Endothelial cell of umbilical vein (primary cell): ENCODE results near the gene HK1. TPM values are rescaled to one million over a fixed set of nuclear protein-coding genes. Genes with fewer than 3 reads are reported as not detected.

ENCODE experiments used
- BruUV-seq: library from RNA; stranded (reverse); fragments of 400-500 nt; replicated peaks from 2 replicates; lab custom pipeline; 2021; lab: Mats Ljungman, UMichigan
- CTCF ChIA-PET: fragments of 300-600, 350-600 bp; sonication (Branson Sonifier 250); formaldehyde crosslinking; loops from one replicate; lab custom pipeline; 2021; ENCODE audit warnings: antibody characterized with exemption, inconsistent platforms; lab: Charles Lee
- POLR2A ChIA-PET: fragments of 300-600, 350-600 bp; sonication (Branson Sonifier 250); formaldehyde crosslinking; loops from one replicate; lab custom pipeline; 2021; ENCODE audit warnings: antibody characterized with exemption, inconsistent platforms; lab: Charles Lee
- DNase-seq: peaks from one replicate; pipeline ENCODE4 v3.0.0-alpha.2; 2011; ENCODE audit warnings: low read depth, low spot score
- FAIRE-seq: peaks from 2 replicates; lab custom pipeline; 2011; peaks lifted over from hg19 to GRCh38; lab: Jason Lieb, UNC
- H2AFZ ChIP-seq: 2 replicates; pipeline ENCODE4 v1.6.0; 2012; ENCODE audit warnings: low read depth, low read length, control low read depth, inconsistent platforms
- H3K27ac ChIP-seq: 2 replicates; pipeline ENCODE4 v1.5.1; 2011; ENCODE audit warnings: low read depth, mild to moderate bottlenecking, control low read depth, low read length, moderate library complexity; ENCODE audit not compliant: insufficient read depth
- H3K27me3 ChIP-seq, 2 experiments: 2 replicates each; pipeline versions ENCODE4 v1.6.0 to v1.6.1; 2011; ENCODE audit warnings: low read length in 2 of 2, mixed read lengths in 1 of 2; ENCODE audit not compliant: control insufficient read depth in 2 of 2, insufficient read depth in 2 of 2
- H3K36me3 ChIP-seq, 2 experiments: 2 replicates in 1 of 2; 3 replicates in 1 of 2; pipeline ENCODE4 v1.5.1; 2011; ENCODE audit warnings: low read length in 2 of 2, mild to moderate bottlenecking in 1 of 2, moderate library complexity in 1 of 2; ENCODE audit not compliant: control insufficient read depth in 2 of 2, insufficient read depth in 2 of 2; ENCODE audit errors: extremely low read depth in 1 of 2
- H3K4me1 ChIP-seq: 3 replicates; pipeline ENCODE4 v1.5.1; 2011; ENCODE audit warnings: mild to moderate bottlenecking, low read length; ENCODE audit not compliant: control insufficient read depth, insufficient read depth; ENCODE audit errors: extremely low read depth
- H3K4me2 ChIP-seq: 2 replicates; pipeline ENCODE4 v1.6.1; 2011; ENCODE audit warnings: low read length, control low read depth, mixed read lengths; ENCODE audit not compliant: insufficient read depth
- H3K4me3 ChIP-seq, 3 experiments: fragments of 200-600 bp in 1 of 3; sonication (generic), shearing (Covaris generic) in 1 of 3; replicated peaks in 1 of 3; 2 replicates each; pipeline ENCODE4 v1.5.1; 2011 to 2016; ENCODE audit warnings: control low read depth in 3 of 3, low read length in 3 of 3, mild to moderate bottlenecking in 2 of 3, inconsistent platforms in 1 of 3, low read depth in 1 of 3, moderate library complexity in 1 of 3; ENCODE audit not compliant: insufficient read depth in 1 of 3
- H3K79me2 ChIP-seq: 2 replicates; pipeline ENCODE4 v1.6.0; 2012; ENCODE audit warnings: low read length, inconsistent platforms; ENCODE audit not compliant: control insufficient read depth, insufficient read depth
- H3K9ac ChIP-seq: replicated peaks from 2 replicates; pipeline ENCODE3; 2011; ENCODE audit warnings: low read length, control low read depth; ENCODE audit not compliant: insufficient read depth; ENCODE audit errors: extremely low read depth
- H3K9me1 ChIP-seq: replicated peaks from 3 replicates; pipeline ENCODE4 v1.6.0; 2011; ENCODE audit warnings: mild to moderate bottlenecking, low read length; ENCODE audit not compliant: control insufficient read depth, insufficient read depth; ENCODE audit errors: extremely low read depth
- H3K9me3 ChIP-seq: replicated peaks from 2 replicates; pipeline ENCODE4 v1.5.1; 2012; ENCODE audit warnings: low read length, inconsistent platforms; ENCODE audit not compliant: control insufficient read depth, insufficient read depth
- H4K20me1 ChIP-seq: replicated peaks from 2 replicates; pipeline ENCODE3; 2011; ENCODE audit warnings: mild to moderate bottlenecking, low read length; ENCODE audit not compliant: control insufficient read depth, insufficient read depth; ENCODE audit errors: extremely low read depth
- EZH2 ChIP-seq: IDR thresholded peaks from 2 replicates; pipeline ENCODE4 v1.6.1; 2012; ENCODE audit warnings: borderline replicate concordance, low read depth, mild to moderate bottlenecking, moderate library complexity, low read length, inconsistent platforms; ENCODE audit not compliant: severe bottlenecking
- FOS ChIP-seq: IDR thresholded peaks from 2 replicates; pipeline ENCODE4 v1.6.1; 2011; ENCODE audit warnings: mild to moderate bottlenecking, low read length, moderate library complexity, borderline replicate concordance; ENCODE audit not compliant: insufficient read depth
- GATA2 ChIP-seq: IDR thresholded peaks from 2 replicates; pipeline ENCODE4 v1.7.0; 2011; ENCODE audit warnings: low read depth, mild to moderate bottlenecking, moderate library complexity, mixed read lengths, low read length; ENCODE audit not compliant: insufficient read length, insufficient read depth
- JUN ChIP-seq: IDR thresholded peaks from 2 replicates; pipeline ENCODE4 v1.6.1; 2011; ENCODE audit warnings: borderline replicate concordance, low read depth; ENCODE audit not compliant: insufficient read length, insufficient read depth
- MYC ChIP-seq: IDR thresholded peaks from one replicate; pipeline ENCODE4 v1.6.1; 2011; ENCODE audit warnings: mild to moderate bottlenecking, low read depth, low read length
- POLR2A ChIP-seq: IDR thresholded peaks from 2 replicates; pipeline ENCODE4 v1.6.1; 2012; ENCODE audit warnings: low read depth, mild to moderate bottlenecking, control low read depth, low read length
- POLR2AphosphoS5 ChIP-seq: IDR thresholded peaks from 2 replicates; pipeline ENCODE4 v1.6.1; 2012; ENCODE audit warnings: low read depth, mild to moderate bottlenecking, control low read depth, low read length, moderate library complexity; ENCODE audit not compliant: insufficient read depth
- dilution Hi-C: fragments of 300-500 bp; cut with MboI; formaldehyde crosslinking; loops from one replicate; pipeline ENCODE4 v1.15.0; 2019; ENCODE audit warnings: low sequenced_read_pairs; ENCODE audit not compliant: extremely low pct_ligation_motif_present
- intact Hi-C: fragments of 100-400 bp; cut with micrococcal nuclease; formaldehyde crosslinking; loops from one replicate; pipeline ENCODE4 v1.10.0; 2022
- polyA plus RNA-seq, 4 experiments: library from polyadenylated mRNA; depleted of rRNA in 3 of 4; stranded (reverse) in 3 of 4; unstranded in 1 of 4; fragments of >200 nt; gene quantifications; 2 replicates each; pipeline versions ENCODE4 v1.2.1 to v1.2.3, GENCODE V29; 2011 to 2012; ENCODE audit warnings: missing spikeins in 1 of 4
- total RNA-seq: library from RNA; stranded (reverse); gene quantifications from 2 replicates; pipeline ENCODE4 v1.2.3, GENCODE V29; 2021
- TF ChIP-seq, protein P1 (sequence below): IDR thresholded peaks from 2 replicates; pipeline ENCODE4 v1.6.1; 2011; ENCODE audit not compliant: insufficient read depth, insufficient read length
- TF ChIP-seq, protein P2 (sequence below), 2 donors: IDR thresholded peaks; 1 replicate in 1 of 2; 2 replicates in 1 of 2; pipeline ENCODE4 v1.5.1; 2011; ENCODE audit warnings: low read length in 2 of 2, mild to moderate bottlenecking in 2 of 2, moderate library complexity in 2 of 2, control low read depth in 1 of 2, inconsistent platforms in 1 of 2, low read depth in 1 of 2; ENCODE audit not compliant: insufficient read depth in 1 of 2; ENCODE audit errors: extremely low read depth in 1 of 2

Gene HK1
- total and polyA plus RNA-seq, 2 donors (not counting 3 experiments of a cell fraction or from before 2014, with no cell fraction given), result 50.8 to 121 TPM

DNA sequence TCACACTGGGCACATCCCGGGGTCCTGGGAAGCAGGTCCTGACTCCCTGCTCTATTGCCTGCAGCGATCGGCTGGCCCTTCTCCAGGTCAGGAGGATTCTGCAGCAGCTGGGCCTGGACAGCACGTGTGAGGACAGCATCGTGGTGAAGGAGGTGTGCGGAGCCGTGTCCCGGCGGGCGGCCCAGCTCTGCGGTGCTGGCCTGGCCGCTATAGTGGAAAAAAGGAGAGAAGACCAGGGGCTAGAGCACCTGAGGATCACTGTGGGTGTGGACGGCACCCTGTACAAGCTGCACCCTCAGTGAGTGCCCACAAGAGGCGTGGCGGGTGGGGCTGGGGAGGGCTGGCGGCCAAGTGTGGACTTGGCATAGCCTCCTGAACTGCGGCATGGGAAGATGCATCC lies 12.8 kb upstream of the HK1 start:
- POLR2A ChIA-PET, result no interaction called here

More for the DNA sequence above, 12.8 kb upstream of the HK1 start:
- CTCF ChIA-PET, result interaction anchor here (2.4 kb wide), 1 partner anchor 13 kb away, joined by 5 read pairs; the partner anchor contains the start of gene HK1
- no peak overlapping the region for H3K9ac ChIP-seq
- no peak overlapping the region for H3K4me3 ChIP-seq
- no peaks in the 10 kb centered on the region for H3K9me3 ChIP-seq
- H3K36me3 ChIP-seq, result no peaks in the 10 kb centered on the region
- intact Hi-C loops, result no loop called here
- no peak overlapping the region for H3K27ac ChIP-seq
- H3K79me2 ChIP-seq, result no peaks in the 10 kb centered on the region
- dilution Hi-C loops, result no loop called here
- no peaks in the 10 kb centered on the region for H4K20me1 ChIP-seq
- no peak for FAIRE-seq
- no peak for TF ChIP-seq EZH2
- TF ChIP-seq GATA2, result no peak
- TF ChIP-seq POLR2A, result no peak
- no peak for TF ChIP-seq MYC
- TF ChIP-seq POLR2AphosphoS5, result no peak
- no peak for TF ChIP-seq JUN
- TF ChIP-seq, protein P1, sequence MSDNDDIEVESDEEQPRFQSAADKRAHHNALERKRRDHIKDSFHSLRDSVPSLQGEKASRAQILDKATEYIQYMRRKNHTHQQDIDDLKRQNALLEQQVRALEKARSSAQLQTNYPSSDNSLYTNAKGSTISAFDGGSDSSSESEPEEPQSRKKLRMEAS, result no peak
- no peak for TF ChIP-seq FOS
- TF ChIP-seq, protein P2, sequence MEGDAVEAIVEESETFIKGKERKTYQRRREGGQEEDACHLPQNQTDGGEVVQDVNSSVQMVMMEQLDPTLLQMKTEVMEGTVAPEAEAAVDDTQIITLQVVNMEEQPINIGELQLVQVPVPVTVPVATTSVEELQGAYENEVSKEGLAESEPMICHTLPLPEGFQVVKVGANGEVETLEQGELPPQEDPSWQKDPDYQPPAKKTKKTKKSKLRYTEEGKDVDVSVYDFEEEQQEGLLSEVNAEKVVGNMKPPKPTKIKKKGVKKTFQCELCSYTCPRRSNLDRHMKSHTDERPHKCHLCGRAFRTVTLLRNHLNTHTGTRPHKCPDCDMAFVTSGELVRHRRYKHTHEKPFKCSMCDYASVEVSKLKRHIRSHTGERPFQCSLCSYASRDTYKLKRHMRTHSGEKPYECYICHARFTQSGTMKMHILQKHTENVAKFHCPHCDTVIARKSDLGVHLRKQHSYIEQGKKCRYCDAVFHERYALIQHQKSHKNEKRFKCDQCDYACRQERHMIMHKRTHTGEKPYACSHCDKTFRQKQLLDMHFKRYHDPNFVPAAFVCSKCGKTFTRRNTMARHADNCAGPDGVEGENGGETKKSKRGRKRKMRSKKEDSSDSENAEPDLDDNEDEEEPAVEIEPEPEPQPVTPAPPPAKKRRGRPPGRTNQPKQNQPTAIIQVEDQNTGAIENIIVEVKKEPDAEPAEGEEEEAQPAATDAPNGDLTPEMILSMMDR (IDR thresholded peaks at IDR 0.05; ENCODE audit: extremely low read depth in 1 of 2, insufficient read depth in 1 of 2, low read depth in 1 of 2, low read length in 2 of 2), result no peak
- no peak overlapping the region for H3K4me2 ChIP-seq
- peaks cover 6 to 19% of the 10 kb centered on the region in 2 experiments for H3K27me3 ChIP-seq
- BruUV-seq, result no TSS peak
- no peaks in the 10 kb centered on the region for H3K9me1 ChIP-seq
- DNase-seq, result no peak
- H2AFZ ChIP-seq, result no peak overlapping the region
- H3K4me1 ChIP-seq, result peaks cover under 1% of the 10 kb centered on the region
